T-helper 2 cell treated with Interferon-gamma antibody and Interleukin-4, amounts not matched to agents 5 μg/mL and 100 μg/mL, for 36 hours (primary cell): Measurements from ENCODE around the gene BUD31.
A peak's percentile ranks its signal among the peaks of the same experiment; 100 is the strongest.
"Not testable (repeated sequence)": the region's sequence is repeated elsewhere in the genome, so short reads cannot be mapped to it uniquely, and the experiment has no call there.

Source experiments
- DNase-seq: peaks from one replicate; pipeline ENCODE4 v3.0.0; 2021; ENCODE audit warnings: low spot score
- H3K27ac Mint-ChIP-seq: one replicate; pipeline ENCODE4 v1.8.0; 2021; ENCODE audit warnings: mild to moderate bottlenecking, mixed read lengths
- H3K27me3 Mint-ChIP-seq: one replicate; pipeline ENCODE4 v1.8.0; 2021; ENCODE audit warnings: low read depth, mixed read lengths
- H3K36me3 Mint-ChIP-seq: one replicate; pipeline ENCODE4 v1.8.0; 2021; ENCODE audit warnings: low read depth, mixed read lengths
- H3K4me1 Mint-ChIP-seq: one replicate; pipeline ENCODE4 v1.8.0; 2021; ENCODE audit warnings: low read depth, mixed read lengths
- H3K4me3 Mint-ChIP-seq: one replicate; pipeline ENCODE4 v1.8.0; 2022; ENCODE audit warnings: mild to moderate bottlenecking, moderate library complexity, mixed read lengths
- H3K9me3 Mint-ChIP-seq: one replicate; pipeline ENCODE4 v1.8.0; 2021; ENCODE audit warnings: mixed read lengths

BUD31 gene

DNA sequence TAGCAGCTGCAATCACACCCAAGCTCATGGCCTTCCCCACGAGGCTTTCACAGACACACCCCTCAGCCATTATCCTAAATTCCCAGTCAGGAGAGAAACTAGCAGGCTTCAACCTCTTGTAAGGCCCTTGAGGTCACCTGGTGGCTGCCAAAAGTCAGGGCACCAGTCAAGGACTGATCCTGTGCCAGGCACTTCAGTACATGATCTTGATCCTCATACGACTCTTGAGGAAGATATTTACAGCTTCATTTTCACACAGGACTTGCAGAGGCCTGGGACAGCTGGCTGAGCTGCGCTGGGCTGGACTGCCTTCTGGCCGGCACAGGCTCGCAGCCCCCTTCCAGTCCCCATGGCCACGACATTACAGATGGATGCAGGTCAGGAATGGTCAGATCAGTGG is 9.2 kb upstream of the BUD31 start:
- Mint-ChIP-seq H3K4me3 (no peak overlapping the region), H3K27me3 (no peaks in the 10 kb centered on the region), H3K27ac (no peak overlapping the region), H3K9me3 (no peaks in the 10 kb centered on the region), H3K4me1 (peaks cover 7% of the 10 kb centered on the region), H3K36me3 (peaks cover 68% of the 10 kb centered on the region)
- DNase-seq, result no peak

- H3K9me3 Mint-ChIP-seq, result no peaks in the 10 kb centered on the region
- peaks cover 19% of the 10 kb centered on the region for H3K4me1 Mint-ChIP-seq
- no peak for DNase-seq
- H3K27ac Mint-ChIP-seq, result no peak overlapping the region
- H3K36me3 Mint-ChIP-seq, result peaks cover 47% of the 10 kb centered on the region
- H3K4me3 Mint-ChIP-seq, result no peak overlapping the region
- H3K27me3 Mint-ChIP-seq, result no peaks in the 10 kb centered on the region
These were observed 5.9 kb upstream of the BUD31 start for GRCh38 chr7:99402854-99403253.

- H3K9me3 Mint-ChIP-seq, result no peaks in the 10 kb centered on the region
- H3K27ac Mint-ChIP-seq, result peak overlapping the region; percentile 11
- H3K27me3 Mint-ChIP-seq, result no peaks in the 10 kb centered on the region
- DNase-seq, result no peak
- H3K4me3 Mint-ChIP-seq, result no peak overlapping the region
- H3K4me1 Mint-ChIP-seq, result peaks cover 20% of the 10 kb centered on the region
- H3K36me3 Mint-ChIP-seq, result peaks cover 38% of the 10 kb centered on the region
These were observed 5.0 kb upstream of the BUD31 start for GRCh38 chr7:99403764-99404163.

- no peak overlapping the region for H3K4me3 Mint-ChIP-seq
These were observed 4.4 kb upstream of the BUD31 start for GRCh38 chr7:99404235-99404976.

DNA sequence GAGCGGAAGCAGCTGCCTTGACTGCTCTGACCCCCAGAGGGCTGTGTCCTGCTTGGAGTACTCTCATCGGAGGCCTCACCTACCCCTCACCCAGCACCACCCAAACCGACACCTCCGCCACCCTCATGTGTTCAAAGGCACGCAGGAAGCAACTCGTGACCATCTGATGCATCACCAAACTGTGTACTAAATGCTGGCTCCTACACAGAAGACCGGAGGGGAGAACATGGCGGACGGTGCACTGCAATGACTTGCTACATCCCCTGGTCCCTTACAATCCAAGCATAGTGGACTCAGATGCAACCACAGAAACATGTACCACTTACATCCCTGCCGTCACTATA is 3.8 kb upstream of the BUD31 start:
- DNase-seq, result no peak
- Mint-ChIP-seq H3K4me1 (peaks cover 23% of the 10 kb centered on the region), H3K9me3 (no peaks in the 10 kb centered on the region), H3K27ac (no peak overlapping the region), H3K27me3 (no peaks in the 10 kb centered on the region), H3K36me3 (peaks cover 40% of the 10 kb centered on the region), H3K4me3 (no peak overlapping the region)

More at GRCh38 chr7:99404235-99404976, 4.4 kb upstream of the BUD31 start:
- H3K27me3 Mint-ChIP-seq, result no peaks in the 10 kb centered on the region
- peaks cover 41% of the 10 kb centered on the region for H3K36me3 Mint-ChIP-seq
- peaks cover 20% of the 10 kb centered on the region for H3K4me1 Mint-ChIP-seq
- H3K9me3 Mint-ChIP-seq, result no peaks in the 10 kb centered on the region
- DNase-seq, result no peak
- peak overlapping the region; percentile 11 for H3K27ac Mint-ChIP-seq

- Mint-ChIP-seq H3K4me3 (peak overlapping the region; percentile 93), H3K27me3 (no peaks in the 10 kb centered on the region), H3K9me3 (no peaks in the 10 kb centered on the region), H3K4me1 (peaks cover 32% of the 10 kb centered on the region), H3K27ac (peak overlapping the region; percentile 41), H3K36me3 (peaks cover 38% of the 10 kb centered on the region)
- no peak for DNase-seq
These were observed 2.2 kb upstream of the BUD31 start for GRCh38 chr7:99406557-99406956.

GRCh38 chr7:99407872-99408378 is 844 bp upstream of the BUD31 start:
- Mint-ChIP-seq H3K4me3 (peak overlapping the region; percentile 93), H3K9me3 (no peaks in the 10 kb centered on the region), H3K27ac (peak overlapping the region; percentile 93), H3K36me3 (peaks cover 43% of the 10 kb centered on the region), H3K27me3 (no peaks in the 10 kb centered on the region), H3K4me1 (peaks cover 32% of the 10 kb centered on the region)
- no peak for DNase-seq

GRCh38 chr7:99409192-99409572 is 413 bp downstream of the BUD31 start:
- H3K4me3 Mint-ChIP-seq, result peak overlapping the region; percentile 93
- peaks cover 29% of the 10 kb centered on the region for H3K4me1 Mint-ChIP-seq
- DNase-seq, result peak; percentile 14
- H3K9me3 Mint-ChIP-seq, result no peaks in the 10 kb centered on the region
- no peaks in the 10 kb centered on the region for H3K27me3 Mint-ChIP-seq
- peak overlapping the region; percentile 93 for H3K27ac Mint-ChIP-seq
- H3K36me3 Mint-ChIP-seq, result peaks cover 36% of the 10 kb centered on the region

GRCh38 chr7:99409806-99410205 is 1.0 kb downstream of the BUD31 start:
- peaks cover 38% of the 10 kb centered on the region for H3K36me3 Mint-ChIP-seq
- peaks cover 28% of the 10 kb centered on the region for H3K4me1 Mint-ChIP-seq
- no peak for DNase-seq
- no peaks in the 10 kb centered on the region for H3K9me3 Mint-ChIP-seq
- no peaks in the 10 kb centered on the region for H3K27me3 Mint-ChIP-seq
- H3K4me3 Mint-ChIP-seq, result peak overlapping the region; percentile 93
- peak overlapping the region; percentile 93 for H3K27ac Mint-ChIP-seq

DNA sequence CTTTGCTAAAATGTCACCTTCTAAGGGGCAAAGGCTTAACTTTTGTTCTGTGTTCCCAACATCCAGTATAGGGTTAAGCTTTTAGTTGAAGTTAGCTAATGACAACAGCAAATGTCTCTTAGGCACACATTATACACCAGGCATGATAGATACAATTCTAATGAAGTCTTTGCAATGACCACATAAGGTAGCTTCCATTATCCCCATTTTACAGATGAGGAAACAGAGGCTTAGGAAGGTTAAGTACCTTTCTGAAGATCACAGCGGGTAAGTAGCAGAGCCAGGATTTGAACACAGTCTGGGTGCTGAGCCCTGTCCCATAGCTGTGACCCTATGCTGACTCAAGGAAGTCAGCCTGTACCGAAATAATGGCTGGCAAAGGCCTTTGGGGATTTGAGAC is 1.9 kb downstream of the BUD31 start:
- Mint-ChIP-seq H3K27me3 (no peaks in the 10 kb centered on the region), H3K4me3 (peak overlapping the region; percentile 93), H3K27ac (peak overlapping the region; percentile 12), H3K4me1 (peaks cover 28% of the 10 kb centered on the region), H3K9me3 (no peaks in the 10 kb centered on the region), H3K36me3 (peaks cover 44% of the 10 kb centered on the region)
- no peak for DNase-seq

DNA sequence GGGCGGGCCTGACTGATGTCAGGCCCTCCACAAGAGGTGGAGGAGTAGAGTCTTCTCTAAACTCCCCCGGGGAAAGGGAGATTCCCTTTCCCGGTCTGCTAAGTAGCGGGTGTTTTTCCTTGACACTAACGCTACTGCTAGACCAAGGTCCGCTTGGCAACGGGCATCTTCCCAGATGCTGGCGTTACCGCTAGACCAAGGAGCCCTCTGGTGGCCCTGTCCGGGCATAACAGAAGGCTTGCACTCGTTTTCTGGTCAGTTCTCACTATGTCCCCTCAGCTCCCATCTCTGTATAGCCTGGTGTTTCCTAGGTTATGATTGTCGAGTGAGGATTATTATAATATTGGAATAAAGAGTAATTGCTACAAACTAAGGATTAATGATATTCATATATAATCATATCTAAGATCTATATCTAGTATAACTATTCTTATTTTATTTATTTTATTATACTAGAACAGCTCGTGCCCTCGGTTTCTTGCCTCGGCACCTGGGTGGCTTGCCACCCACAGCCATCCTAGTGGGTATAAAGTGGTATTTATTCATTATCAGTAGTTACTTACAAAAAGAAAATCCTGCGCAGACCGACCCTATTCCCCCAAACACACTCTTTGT is 6.9 kb downstream of the BUD31 start:
- H3K4me1 Mint-ChIP-seq, H3K4me3 Mint-ChIP-seq, H3K27ac Mint-ChIP-seq, H3K9me3 Mint-ChIP-seq, H3K27me3 Mint-ChIP-seq, DNase-seq: not testable (repeated sequence)
- H3K36me3 Mint-ChIP-seq, result peaks cover 64% of the 10 kb centered on the region

DNA sequence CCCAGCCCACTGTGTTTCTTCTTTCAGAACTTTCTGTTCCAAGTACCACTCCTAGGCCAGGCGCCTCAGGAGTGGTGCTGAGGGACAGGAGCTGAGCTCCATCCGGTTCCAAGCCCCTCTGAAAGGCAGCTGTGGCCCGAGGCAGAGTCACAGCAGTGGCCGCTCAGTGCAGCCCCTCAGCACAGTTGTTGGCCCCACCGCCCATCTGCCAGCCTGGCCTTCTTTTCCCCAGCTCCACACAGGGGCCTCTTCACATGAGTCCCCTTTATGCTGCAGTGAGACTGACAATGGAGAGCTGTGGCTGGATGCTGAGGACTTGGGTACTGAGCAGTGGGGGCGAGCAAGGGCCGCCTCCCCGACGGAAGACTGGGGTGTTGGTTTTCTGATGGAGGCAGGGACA is 9.5 kb downstream of the BUD31 start:
- Mint-ChIP-seq H3K4me3 (no peak overlapping the region), H3K4me1 (peaks cover 3% of the 10 kb centered on the region), H3K9me3 (no peaks in the 10 kb centered on the region), H3K27ac (no peak overlapping the region), H3K36me3 (peaks cover 54% of the 10 kb centered on the region), H3K27me3 (no peaks in the 10 kb centered on the region)
- DNase-seq, result no peak

DNA sequence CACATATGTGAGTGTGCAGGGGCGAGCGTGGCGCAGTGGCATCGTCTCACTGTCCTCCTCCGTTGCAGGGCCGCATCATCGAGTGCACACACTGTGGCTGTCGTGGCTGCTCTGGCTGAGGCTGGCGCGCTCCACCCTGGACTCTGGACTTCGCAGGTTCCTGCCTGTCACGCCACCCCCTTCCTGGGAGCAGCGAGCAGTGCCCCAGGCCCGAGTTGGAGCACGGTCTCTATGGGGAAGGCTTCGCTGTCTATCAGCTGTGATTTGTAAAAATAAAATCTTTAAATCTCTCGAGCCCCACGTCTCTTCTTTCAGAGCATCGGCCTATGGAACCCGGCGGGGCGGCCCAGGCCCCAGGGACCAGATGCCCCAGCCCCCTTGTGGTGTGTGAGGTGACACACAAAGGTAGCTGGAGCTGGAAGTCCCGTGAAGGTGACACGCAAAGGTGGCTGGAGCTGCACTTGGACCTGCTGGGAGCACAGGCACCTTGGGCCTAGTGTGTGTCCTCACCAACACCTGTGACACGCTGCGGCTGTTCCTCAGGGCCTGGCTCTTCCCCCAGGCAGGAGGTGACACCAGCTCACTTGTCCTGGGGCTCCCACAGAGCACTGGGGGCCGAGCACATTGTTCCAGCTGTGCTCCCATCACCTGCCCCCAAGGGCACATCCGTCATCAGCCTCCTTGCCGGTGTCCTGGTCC is 10.7 kb downstream of the BUD31 start:
- no peak for DNase-seq
- Mint-ChIP-seq H3K9me3 (no peaks in the 10 kb centered on the region), H3K27me3 (no peaks in the 10 kb centered on the region), H3K4me1 (peaks cover 3% of the 10 kb centered on the region), H3K4me3 (no peak overlapping the region), H3K36me3 (peaks cover 52% of the 10 kb centered on the region), H3K27ac (no peak overlapping the region)

DNA sequence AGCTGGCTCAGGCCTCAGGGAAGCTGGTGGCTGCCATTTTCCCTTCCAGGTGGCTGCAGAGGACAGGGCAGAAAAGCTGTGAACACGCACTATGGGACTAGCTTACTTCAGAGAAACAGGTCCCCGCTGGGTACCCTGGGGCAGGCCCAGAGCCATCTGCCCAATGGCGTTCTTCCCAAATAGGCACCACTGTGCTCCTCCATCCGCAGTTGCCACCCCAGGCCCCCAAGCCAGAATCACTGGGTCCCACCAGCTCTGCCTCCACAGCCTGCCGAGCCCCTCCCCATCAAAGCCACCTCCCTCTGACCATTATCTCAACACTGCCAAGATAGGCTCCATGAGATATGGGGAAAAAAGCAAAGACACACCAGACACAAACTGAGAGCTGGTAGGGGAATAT is 11.4 kb downstream of the BUD31 start:
- Mint-ChIP-seq H3K27me3 (no peaks in the 10 kb centered on the region), H3K36me3 (peaks cover 45% of the 10 kb centered on the region), H3K4me1 (peaks cover 3% of the 10 kb centered on the region), H3K27ac (no peak overlapping the region), H3K4me3 (no peak overlapping the region), H3K9me3 (no peaks in the 10 kb centered on the region)
- DNase-seq, result no peak
